Gastroesophageal sphincter (tissue), 4 donors: ENCODE data around the gene DEAF1. TPM values are rescaled to one million over a fixed set of nuclear protein-coding genes. Genes with fewer than 3 reads are reported as not detected.

Experiments
- ATAC-seq: fragments of 150-250 bp; one replicate; pipeline ENCODE4 v1.9.1; 2016; ENCODE audit warnings: mild to moderate bottlenecking, moderate library complexity
- H3K27ac ChIP-seq, 4 donors: fragments of 200-600 bp; sonication (generic) in 3 of 4; 1 replicate in 3 of 4; 2 replicates in 1 of 4; pipeline ENCODE4 v1.5.1; 2016 to 2019
- H3K27me3 ChIP-seq: fragments of 200-600 bp; sonication (generic); one replicate; pipeline ENCODE4 v1.5.1; 2019
- H3K36me3 ChIP-seq, 2 donors: fragments of 200-600 bp; sonication (generic); one replicate each; pipeline ENCODE4 v1.5.1; 2019; ENCODE audit warnings: control low read depth in 1 of 2
- H3K4me1 ChIP-seq, 3 donors: fragments of 200-600 bp; sonication (generic); 1 replicate in 2 of 3; 2 replicates in 1 of 3; pipeline ENCODE4 v1.5.1; 2016 to 2019; ENCODE audit warnings: control low read depth in 2 of 3
- H3K4me3 ChIP-seq, 2 donors: fragments of 200-600 bp; sonication (generic); one replicate each; pipeline ENCODE4 v1.5.1; 2019; ENCODE audit warnings: mild to moderate bottlenecking in 1 of 2, moderate library complexity in 1 of 2
- H3K9me3 ChIP-seq, 3 donors: fragments of 200-600 bp; sonication (generic); one replicate each; pipeline ENCODE4 v1.5.1; 2017 to 2019; ENCODE audit warnings: control low read depth in 2 of 3
- EP300 ChIP-seq: sonication (generic); formaldehyde crosslinking; IDR thresholded peaks from one replicate; pipeline ENCODE4 v1.6.1; 2017; ENCODE audit warnings: antibody characterized with exemption, mild to moderate bottlenecking
- POLR2A ChIP-seq, 2 donors: fragments of 450-650 bp; IDR thresholded peaks; one replicate each; pipeline ENCODE4 v1.6.1; 2017; ENCODE audit warnings: antibody characterized with exemption in 2 of 2, mild to moderate bottlenecking in 2 of 2, moderate library complexity in 1 of 2
- POLR2AphosphoS5 ChIP-seq: sonication (generic); formaldehyde crosslinking; IDR thresholded peaks from one replicate; pipeline ENCODE4 v1.6.1; 2017; ENCODE audit warnings: antibody characterized with exemption
- WGBS, 2 donors: methylation state at CpG; one replicate each; pipeline ENCODE4 v1.1.5; 2018; ENCODE audit warnings: low coverage in 1 of 2; 5-methylcytosine and 5-hydroxymethylcytosine counted together
- total RNA-seq, 4 donors: library from RNA; depleted of rRNA; stranded (reverse); fragments of >200 nt; gene quantifications; one replicate each; pipeline ENCODE4 v1.1.0, GENCODE V29; 2016
- TF ChIP-seq, protein P1 (sequence below), 4 experiments: fragments of 200-600 bp in 2 of 4; fragments of 450-650 bp in 2 of 4; sonication (generic) in 1 of 4; IDR thresholded peaks; one replicate each; pipeline ENCODE4 v1.5.1; 2017 to 2019; ENCODE audit warnings: antibody characterized with exemption in 4 of 4, mild to moderate bottlenecking in 2 of 4, moderate library complexity in 2 of 4

DEAF1 gene
- total RNA-seq, 4 donors from 2014 or later = 19.9 to 45.0 (median 35.0) TPM

DNA sequence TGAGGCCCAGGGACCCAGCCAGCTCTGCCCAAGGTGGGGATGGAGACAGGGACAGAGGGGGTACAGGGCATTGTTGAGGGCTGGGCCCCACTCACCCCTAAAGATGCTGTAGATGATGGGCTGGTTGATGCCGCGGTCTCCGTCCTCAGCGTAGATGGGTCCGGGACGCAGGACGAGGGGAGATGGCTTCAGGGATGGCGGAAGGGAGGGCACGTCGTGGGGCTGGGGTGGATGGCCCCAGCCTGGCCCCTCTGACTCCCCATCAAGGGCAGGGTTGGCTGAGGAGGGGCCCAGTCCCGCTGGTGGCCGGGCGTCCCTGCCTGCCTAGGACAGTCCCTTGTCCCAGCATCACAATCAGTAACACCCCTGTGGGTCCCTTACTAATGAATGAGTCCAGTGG lies 74.8 kb downstream of the DEAF1 start:
- peaks cover 0 to 14% (median 7%) of the 10 kb centered on the region in 3 donors for H3K4me1 ChIP-seq
- H3K27me3 ChIP-seq = peaks cover 12% of the 10 kb centered on the region
- WGBS, 2 donors = 100% methylated on average over 1 of the region's 13 CpGs; no CpG with 5 or more reads in 1 of the 2 donors
- TF ChIP-seq EP300 (no peak), POLR2A (IDR thresholded peaks at IDR 0.05) (no peak), POLR2AphosphoS5 (no peak)
- TF ChIP-seq, protein P1, sequence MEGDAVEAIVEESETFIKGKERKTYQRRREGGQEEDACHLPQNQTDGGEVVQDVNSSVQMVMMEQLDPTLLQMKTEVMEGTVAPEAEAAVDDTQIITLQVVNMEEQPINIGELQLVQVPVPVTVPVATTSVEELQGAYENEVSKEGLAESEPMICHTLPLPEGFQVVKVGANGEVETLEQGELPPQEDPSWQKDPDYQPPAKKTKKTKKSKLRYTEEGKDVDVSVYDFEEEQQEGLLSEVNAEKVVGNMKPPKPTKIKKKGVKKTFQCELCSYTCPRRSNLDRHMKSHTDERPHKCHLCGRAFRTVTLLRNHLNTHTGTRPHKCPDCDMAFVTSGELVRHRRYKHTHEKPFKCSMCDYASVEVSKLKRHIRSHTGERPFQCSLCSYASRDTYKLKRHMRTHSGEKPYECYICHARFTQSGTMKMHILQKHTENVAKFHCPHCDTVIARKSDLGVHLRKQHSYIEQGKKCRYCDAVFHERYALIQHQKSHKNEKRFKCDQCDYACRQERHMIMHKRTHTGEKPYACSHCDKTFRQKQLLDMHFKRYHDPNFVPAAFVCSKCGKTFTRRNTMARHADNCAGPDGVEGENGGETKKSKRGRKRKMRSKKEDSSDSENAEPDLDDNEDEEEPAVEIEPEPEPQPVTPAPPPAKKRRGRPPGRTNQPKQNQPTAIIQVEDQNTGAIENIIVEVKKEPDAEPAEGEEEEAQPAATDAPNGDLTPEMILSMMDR (IDR thresholded peaks at IDR 0.05) = no peak
- H3K9me3 ChIP-seq = no peaks in the 10 kb centered on the region
- H3K27ac ChIP-seq = no peak overlapping the region
- no peak overlapping the region for H3K4me3 ChIP-seq
- peaks cover 0 to 57% of the 10 kb centered on the region in 2 donors for H3K36me3 ChIP-seq
- ATAC-seq = no peak

DNA sequence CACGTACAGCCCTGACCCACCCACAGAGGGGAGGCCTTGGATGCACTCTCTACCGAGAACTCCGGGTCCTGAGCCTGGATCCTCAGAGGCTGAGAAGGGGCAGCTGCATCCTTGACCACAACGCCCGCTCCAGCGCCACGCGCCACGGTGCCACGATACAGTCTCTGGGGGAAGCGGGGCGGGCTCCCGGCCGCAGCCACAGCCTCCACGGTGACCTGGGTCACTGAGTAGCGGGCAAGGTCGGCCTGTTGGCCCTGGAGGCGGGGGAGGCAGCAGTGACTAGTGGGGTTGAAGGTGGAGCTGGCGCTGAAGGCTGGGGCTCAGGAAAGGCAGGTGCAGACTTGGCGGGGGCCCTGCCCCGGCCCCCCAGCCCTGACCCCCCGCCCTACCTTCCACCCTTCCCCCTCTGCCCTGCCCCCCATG lies 75.4 kb downstream of the DEAF1 start:
- peaks cover 0 to 57% of the 10 kb centered on the region in 2 donors for H3K36me3 ChIP-seq
- no peak for ATAC-seq
- TF ChIP-seq POLR2A (IDR thresholded peaks at IDR 0.05) (no peak), POLR2AphosphoS5 (no peak), EP300 (no peak)
- TF ChIP-seq, protein P1 (IDR thresholded peaks at IDR 0.05) = no peak
- H3K4me1 ChIP-seq = peaks cover 0 to 20% (median 12%) of the 10 kb centered on the region in 3 donors
- H3K27ac ChIP-seq = no peak overlapping the region
- no peak overlapping the region for H3K4me3 ChIP-seq
- H3K27me3 ChIP-seq = peaks cover 6% of the 10 kb centered on the region
- WGBS, 2 donors = no CpG with 5 or more reads among the region's 22 CpGs
- no peaks in the 10 kb centered on the region for H3K9me3 ChIP-seq

DNA sequence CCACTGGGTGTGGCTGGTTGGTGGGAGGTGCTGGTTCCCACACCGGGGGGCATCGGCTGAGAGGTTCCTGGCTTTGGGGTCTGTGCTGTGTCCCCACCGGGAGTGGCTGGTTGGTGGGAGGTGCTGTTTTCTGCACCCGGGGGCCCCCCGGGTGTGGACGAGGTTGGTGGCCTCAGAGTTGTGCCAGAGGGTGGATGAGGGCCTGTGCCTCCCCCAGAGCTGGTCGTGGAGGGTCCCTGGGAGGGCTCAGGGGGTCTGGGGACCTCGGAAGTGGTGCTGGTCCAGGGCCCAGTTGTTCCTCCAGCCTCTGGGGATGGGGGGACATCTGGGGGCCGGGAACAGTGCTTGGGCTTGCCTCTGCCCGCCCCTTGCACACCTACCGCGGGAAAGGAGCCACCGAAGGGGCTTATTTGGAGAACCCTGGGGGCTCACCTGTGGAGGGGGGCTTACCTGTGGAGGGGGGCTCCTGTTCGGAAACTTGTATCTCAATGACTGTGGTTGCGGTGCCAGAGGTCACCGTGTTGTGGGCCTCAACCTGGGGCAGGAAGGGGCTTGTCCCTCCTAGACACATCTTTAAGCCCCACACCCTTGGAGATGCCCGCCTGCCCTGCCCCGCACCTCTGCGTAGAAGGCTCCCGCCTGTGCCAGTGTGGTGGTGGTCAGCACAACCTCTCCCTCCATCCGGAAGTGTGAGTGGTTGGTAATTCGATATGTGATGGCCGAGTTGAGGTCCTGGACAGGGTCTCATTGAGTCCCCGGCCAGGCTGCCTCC lies 76.0 kb downstream of the DEAF1 start:
- H3K4me1 ChIP-seq = peaks cover 0 to 26% (median 18%) of the 10 kb centered on the region in 3 donors
- 100% methylated on average over 1 of the region's 24 CpGs; no CpG with 5 or more reads in 1 of the 2 donors for WGBS, 2 donors
- no peak for ATAC-seq
- H3K27me3 ChIP-seq = peaks cover under 1% of the 10 kb centered on the region
- TF ChIP-seq POLR2A (IDR thresholded peaks at IDR 0.05) = no peak
- TF ChIP-seq, protein P1 (IDR thresholded peaks at IDR 0.05) = no peak
- no peak for TF ChIP-seq EP300
- TF ChIP-seq POLR2AphosphoS5 = no peak
- H3K36me3 ChIP-seq = peaks cover 0 to 55% of the 10 kb centered on the region in 2 donors
- no peak overlapping the region for H3K4me3 ChIP-seq
- no peak overlapping the region for H3K27ac ChIP-seq
- H3K9me3 ChIP-seq = no peaks in the 10 kb centered on the region

DNA sequence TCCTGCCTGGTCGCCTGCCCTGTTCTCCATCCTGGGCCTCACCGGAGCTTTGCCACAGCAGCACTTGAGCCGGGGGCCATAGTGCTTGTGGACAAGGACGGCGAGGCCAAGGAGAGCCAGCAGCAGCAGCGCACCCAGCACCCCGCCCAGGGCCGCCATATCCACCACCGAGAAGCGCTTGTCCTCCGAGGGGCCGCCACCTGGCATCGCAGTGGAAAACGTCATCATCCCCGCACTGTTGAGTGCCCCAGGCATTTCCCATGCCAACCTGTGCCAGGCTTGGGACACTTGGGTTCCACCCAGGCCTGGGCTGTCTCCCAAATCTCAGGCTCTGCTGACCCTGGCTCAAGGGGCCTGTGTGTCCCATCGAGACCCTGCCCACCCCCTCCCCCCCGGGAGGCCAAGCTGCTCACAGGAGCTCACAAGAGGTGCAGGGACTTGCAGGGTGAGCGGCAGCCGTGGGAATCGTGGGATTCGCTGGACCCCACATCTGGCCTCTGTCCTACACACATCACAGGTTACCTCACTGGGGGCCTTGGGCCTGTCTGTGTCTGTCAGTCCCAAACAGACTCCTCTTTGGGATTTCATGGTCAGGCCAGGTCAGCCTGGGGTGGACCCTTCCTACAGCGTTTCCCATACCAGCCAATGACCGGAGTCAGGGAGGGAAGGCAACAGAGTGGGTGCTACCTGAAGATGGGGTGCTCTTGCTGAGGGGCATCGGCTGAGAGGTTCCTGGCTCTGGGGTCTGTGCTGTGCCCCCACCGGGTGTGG lies 76.9 kb downstream of the DEAF1 start:
- Histone ChIP-seq H3K36me3 (peaks cover 0 to 57% of the 10 kb centered on the region in 2 donors), H3K27ac (no peak overlapping the region), H3K4me1 (peaks cover 0 to 35% (median 24%) of the 10 kb centered on the region in 3 donors), H3K27me3 (no peaks in the 10 kb centered on the region), H3K9me3 (no peaks in the 10 kb centered on the region), H3K4me3 (no peak overlapping the region)
- WGBS, 2 donors = 80% methylated on average over 1 of the region's 25 CpGs; no CpG with 5 or more reads in 1 of the 2 donors
- no peak for TF ChIP-seq POLR2AphosphoS5
- TF ChIP-seq, protein P1 (IDR thresholded peaks at IDR 0.05) = no peak
- no peak for ATAC-seq
